HG02852 (cell line): ENCODE data around the gene AFF1.

Experiments used
- ATAC-seq: cut with Tn5 transposase; IDR thresholded peaks from one replicate; pipeline ENCODE4 v1.9.1; 2021; ENCODE audit warnings: mild to moderate bottlenecking, moderate library complexity; ENCODE audit not compliant: unreplicated experiment

Gene AFF1

DNA sequence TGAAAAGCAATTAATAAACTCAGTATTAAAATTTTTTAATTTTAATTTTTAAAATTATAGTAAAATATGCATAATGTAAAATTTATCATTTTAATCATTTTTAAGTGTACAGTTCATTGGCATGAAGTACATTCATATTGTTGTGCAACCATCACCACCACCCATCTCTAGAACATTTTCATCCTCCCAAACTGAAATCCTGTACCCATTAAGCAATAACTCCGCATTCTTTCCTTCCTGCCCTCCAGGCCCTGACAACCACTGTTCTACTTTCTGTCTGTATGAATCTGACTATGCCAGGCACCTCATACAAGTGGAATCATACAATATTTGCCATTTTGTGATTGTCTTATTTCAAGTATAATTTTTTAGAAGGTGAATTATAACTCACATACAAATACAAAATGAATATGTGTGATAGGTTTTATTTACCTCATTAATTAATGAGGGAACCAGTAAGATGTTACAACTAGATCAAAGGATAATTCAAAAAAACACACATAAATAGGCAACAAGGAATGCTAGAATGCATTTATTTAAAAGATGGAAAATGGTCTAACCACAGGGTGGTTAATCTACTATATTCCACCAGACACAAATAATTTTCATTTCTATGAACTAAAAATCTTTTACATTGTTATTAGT, 13.1 kb upstream of the AFF1 start:
- no peak for ATAC-seq

DNA sequence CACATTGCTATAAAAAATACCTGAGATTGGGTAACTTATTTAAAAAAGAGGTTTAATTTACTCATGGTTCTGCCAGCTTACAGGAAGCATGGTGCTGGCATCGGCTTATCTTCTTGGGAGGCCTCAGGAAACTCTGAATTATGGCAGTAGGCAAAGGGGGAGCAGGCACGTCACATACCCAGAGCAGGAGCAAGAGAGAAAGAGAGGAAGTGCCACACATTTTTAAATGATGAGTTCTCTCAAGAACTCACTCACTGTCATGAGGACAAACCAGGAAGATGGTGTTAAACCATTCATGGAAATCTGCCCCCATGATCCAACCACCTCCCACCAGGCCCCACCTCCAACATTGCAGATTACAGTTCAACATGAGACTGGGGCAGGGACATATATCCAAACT, 10.0 kb upstream of the AFF1 start:
- ATAC-seq, result no peak

DNA sequence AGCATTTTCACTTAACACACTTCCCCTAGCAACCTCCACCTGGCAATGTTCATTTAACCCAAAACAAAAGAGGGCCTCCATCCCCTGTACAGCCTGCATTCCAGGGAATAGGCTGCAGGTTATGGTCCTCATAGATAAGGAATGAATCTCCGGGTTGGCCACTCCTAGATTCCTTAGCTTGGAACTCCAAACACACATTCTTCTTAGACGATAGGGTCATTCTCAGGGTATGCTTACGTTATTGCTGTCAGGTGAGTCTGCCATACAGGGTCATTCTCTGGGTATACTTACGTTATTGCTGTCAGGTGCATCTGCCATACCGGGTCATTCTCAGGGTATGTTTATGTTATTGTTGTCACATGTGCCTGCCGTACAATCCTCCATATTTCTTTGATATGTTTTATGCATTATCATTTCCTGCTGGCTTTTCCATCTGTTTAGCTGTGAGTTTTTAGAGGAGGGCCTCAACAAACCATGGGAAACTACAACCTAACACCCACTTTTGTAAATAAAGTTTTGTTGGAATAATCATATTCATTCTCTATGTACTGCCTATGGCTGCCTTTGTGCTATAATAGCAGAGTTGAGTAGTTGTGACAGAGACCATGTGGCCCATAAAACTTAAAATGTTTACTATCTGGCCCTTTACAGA, 8.2 kb upstream of the AFF1 start:
- no peak for ATAC-seq

DNA sequence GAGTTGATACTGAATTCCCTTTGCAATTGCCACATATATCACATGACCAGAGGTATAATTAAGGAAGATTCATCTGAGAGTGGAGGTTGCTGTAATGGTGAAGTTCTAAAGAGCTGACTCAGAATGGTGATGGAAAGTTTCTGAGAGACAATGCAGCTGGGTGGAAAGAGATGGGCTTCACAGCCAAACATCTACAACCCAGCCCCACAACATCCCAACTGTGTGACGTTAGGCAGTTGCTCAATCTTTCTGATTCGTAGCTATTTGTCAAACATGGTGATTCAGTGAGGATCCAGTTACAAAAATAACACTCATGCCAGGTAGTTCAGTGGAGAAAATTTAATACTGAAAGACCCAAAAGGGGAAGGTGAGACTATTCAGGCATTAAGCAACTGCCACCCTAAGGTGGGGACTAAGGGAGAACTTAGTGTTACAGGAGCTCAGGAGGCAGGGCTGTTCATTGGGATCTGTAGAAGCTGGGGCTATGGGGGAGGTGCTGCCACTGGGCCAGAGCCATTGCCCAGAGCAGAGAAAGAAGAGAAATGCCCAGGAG, 6.9 kb upstream of the AFF1 start:
- ATAC-seq, result no peak

DNA sequence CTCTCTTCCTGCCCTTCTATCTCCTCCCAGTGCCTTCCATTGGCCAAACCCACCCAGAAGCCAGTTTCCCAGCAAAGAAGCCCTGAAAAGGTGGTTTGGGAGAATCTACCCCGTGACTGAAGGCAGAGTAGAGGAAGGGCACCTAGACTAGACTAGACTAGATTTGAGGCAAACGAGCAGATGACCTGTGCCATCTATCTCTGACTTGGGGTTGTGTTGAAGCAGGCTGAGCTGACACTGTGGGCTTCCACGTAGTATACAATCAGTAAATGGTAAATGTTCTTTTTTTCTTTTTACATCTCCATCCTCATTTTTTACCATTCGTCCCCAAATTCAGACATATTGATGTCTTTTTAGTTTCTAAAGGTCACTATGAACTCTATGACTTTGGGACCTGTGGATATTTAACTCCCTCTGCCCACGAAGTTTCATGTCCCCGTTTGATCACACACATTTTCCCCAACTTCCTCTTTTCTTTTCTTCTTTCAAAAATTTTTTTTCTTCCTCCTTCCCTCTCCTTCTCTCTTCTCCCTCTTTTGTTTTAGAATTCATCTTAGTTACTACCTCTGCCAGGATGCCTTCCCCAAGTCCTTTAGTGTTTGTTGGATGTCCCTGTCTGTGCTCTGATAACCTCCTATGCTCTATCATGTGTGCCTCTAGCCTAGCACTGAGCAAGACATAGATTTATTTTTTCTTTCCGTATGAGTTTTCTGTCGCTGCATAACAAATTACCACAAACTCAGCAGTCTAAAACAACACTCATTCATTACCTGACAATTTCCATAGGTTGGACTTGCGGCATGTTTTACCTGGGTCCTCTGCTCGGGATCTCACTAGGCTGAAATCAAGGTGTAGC, 6.2 kb upstream of the AFF1 start:
- no peak for ATAC-seq

DNA sequence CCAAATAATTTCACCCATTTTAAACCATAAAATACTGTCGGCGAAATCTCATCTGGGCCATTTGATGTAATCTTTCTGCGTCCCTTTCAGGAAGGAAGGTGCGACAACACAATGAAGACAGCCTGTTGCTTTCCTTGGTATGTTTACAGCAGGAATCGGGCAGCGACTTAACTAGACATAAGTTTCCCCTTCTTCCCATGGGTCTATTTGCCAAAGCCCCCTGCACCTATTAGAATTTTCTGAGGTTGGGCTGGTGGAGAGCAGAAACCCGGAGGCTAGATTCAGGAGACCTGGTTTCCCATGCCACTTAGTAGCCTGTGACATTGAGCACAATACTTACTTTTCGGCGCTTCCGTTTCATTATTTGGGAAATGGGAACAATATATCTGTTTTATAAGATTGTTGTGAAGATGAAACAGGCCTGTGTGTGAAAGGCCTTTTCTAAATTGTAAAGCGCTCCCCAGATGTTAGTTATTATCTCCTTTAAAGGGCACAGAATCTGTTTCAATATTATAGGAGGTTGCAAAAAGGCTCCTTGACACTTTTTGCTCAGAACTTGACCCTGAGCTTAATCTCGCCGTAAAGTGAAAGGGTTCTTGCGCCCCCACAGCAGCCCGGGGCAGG, 552 bp upstream of the AFF1 start:
- no peak for ATAC-seq

DNA sequence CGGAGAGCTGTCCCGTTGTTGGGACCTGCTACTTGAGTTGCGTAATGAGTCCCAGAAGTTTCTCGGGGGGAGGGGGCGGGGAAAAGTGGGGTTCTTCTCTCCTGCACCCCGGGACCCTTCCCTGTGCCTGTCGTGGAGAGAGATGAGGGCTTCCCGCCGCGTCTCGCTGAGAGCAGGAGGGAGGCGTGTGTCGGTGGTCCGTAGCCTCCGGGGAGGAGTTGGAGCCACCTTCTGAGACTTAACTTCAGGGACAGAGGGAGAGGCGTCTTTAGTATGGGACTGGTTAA, 698 bp downstream of the AFF1 start:
- ATAC-seq, result no peak

DNA sequence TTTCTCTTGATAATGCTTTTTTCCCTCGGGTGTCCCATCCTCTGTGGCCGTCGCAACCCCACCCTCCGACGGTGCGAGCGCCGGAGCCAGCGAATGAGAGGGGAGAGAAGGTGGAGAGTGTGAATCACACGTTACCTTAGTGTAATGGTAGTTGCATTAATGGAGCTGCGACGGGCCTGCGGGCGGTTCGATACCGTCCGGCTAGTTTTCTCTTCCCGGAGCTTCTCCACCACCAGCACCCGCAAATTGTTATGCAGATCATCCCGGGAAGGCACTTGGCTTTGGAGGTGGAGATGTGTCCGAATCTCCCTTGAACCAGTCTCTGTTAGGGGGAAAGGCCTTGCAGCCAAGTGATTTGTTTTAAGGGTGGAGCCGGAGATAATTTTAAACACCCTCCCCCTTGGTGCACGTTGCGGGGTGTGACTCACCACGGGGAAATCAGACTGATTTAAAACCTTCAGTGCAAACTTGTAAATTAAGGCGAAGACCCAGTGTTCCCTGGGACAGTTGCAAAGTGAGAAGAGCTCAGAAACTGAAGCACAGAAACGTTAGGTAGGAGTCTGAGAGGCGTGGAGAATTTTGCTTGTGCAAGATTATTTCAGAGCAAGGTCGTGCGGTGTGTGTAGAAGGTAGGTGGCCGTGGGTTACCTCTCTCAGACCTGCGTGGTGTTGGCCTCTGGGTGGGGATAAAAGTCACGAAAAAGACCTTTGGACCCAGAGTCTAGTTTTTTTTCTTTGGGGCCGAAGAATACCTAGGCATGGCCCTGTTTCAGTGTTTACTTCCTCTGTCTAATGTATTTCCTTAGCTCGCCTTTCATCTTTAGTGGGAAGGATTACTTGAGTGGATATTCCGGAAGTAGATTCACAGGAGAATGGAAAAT, 1.3 kb downstream of the AFF1 start:
- ATAC-seq, result peak; percentile 32

DNA sequence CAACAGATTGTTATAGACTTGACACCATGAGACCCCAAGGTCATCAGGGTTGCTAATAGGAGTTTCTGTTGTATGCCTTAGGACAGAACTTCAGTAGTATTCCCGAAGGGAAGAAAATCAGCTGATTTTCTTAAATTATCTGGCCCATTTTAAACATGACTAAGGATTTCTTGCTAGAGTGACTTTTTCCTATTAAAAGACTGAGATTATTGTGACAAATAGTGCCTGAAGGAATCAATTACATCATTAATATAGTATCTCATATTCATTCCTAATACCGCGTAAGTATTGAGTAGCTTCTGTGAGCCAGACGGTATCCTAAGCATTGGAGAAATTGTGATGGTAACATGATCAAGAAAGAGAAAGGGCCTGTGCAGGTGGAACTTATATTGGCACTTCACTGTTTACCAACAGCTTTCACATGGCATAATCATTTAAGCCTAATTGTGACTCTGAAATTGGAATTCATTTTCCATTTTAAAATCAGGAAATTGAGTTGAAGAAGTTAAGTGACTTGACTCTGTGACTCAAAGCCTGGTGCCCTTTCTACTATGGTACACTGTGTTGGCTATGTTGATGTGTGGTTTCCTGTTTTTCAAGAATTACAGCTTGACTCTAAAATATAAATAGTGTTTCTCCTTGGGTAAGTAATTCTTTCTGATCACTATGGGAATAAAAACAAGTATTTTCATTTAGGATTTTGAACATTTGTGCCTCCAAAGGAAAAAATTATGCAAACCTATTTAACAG, 4.1 kb downstream of the AFF1 start:
- no peak for ATAC-seq

DNA sequence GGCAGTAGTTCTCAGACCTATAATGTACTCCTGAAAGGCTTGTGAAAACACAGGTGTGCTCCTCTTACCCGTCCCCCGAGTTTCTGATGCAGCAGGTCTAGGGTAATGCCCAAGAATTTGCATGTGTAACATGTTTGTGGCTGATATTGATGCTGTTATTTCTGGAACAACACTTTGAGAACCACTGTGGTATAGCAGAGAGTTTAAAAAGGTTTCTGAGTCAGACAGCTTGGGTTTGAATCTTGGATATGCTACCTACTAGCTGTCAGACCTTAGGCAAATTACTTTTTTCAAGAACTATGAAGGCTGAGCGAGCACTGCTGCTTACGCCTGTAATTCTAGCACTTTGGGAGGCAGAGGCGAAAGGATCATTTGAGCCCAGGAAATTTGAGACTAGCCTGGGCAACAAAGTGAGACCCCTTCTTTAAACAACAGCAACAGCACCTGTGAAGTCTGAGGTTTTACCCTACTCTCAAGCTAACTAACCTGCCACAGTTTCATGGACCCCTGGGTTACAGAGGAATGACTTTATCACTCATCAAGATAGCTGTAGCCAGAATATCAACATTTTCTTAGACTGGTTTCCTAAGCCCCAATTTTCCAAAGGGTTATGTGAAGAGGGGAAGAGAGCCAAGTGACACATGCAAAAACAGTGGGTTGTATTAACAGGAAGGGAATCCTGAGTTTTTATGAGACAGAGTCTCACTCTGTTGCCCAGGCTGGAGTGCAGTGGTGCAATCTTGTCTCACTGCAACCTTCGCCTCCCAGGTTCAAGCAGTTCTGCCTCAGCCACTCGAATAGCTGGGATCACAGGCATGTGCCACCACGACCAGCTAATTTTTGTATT, 5.1 kb downstream of the AFF1 start:
- peak; percentile 54 for ATAC-seq

DNA sequence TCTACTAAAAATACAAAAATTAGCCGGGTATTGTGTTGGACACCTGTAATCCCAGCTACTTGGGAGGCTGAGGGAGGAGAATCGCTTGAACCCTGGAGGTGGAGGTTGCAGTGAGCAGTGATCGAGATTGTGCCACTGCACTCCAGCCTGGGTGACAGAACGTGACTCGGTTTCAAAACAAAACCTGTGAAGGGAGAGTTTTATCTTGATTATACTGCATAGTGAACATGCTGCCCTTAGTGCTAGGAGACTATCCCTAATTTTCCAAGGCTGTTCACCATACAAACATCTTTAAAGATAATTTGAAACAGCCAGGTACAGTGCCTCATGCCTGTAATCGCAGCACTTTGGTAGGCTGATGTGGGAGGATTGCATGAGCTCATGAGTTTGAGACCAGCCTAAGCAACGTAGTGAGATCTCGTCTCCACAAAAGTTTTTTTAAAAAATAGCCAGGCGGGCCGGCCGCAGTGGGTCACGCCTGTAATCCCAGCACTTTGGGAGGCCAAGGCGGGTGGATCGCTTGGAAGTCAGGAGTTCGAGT, 6.2 kb downstream of the AFF1 start:
- ATAC-seq, result no peak

DNA sequence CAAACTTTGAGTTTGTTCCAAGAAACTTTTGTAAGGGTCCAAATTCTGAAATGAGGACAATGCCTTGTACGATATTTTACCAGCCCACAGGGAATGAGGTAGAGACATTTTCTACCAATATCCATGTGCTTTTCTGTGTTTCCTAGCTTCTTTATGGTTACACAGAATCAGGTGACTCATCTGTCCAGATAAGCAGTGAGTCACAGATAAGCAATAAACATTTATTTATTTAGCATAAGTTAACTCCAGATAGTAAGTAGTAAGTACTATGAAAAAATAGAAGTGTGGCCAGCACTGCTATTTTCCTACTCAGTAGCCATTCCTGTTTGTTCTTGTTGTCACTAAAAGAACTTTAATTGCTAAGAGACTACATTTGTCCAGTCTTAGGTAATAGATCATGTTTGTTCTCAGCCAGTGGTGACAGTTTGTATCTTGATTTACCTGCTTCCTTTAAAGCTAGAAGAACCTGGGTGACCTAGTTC, 7.4 kb downstream of the AFF1 start:
- ATAC-seq, result no peak

DNA sequence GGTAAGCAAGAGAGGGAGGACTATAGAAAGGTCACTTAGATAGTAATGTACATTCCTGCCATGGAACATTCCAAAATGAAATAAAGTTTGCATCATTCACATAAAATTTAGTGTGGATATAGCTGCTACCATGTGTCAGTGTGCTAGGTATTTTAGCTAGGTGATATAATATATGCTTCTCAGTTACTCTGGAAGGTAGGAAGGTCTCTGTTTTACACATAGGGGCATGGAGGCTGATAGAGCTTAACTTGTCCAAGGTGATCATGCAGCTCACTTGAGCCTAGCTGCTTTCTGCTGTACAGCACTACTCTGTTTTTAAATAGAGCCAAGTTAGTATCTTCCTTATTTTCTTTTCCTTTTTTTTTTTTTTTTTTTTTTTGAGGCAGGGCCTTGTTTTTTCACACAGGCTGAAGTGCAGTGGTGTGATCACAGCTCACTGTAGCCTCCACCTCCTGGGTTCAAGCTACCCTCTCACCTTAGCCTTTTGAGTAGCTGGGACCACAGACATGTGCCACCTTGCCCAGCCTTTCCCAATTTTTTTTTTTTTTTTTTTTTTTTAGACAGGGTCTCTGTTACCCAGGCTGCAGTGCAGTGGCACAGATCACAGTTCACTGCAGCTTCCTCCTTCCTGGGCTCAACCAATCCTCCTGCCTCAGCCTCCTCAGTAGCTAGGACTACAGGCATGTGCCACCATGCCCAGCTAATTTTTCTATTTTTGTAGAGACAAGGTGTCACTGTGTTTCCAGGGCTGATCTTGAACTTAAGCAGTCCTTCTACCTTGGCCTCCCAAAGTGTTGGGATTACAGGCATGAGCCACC, 10.4 kb downstream of the AFF1 start:
- no peak for ATAC-seq

DNA sequence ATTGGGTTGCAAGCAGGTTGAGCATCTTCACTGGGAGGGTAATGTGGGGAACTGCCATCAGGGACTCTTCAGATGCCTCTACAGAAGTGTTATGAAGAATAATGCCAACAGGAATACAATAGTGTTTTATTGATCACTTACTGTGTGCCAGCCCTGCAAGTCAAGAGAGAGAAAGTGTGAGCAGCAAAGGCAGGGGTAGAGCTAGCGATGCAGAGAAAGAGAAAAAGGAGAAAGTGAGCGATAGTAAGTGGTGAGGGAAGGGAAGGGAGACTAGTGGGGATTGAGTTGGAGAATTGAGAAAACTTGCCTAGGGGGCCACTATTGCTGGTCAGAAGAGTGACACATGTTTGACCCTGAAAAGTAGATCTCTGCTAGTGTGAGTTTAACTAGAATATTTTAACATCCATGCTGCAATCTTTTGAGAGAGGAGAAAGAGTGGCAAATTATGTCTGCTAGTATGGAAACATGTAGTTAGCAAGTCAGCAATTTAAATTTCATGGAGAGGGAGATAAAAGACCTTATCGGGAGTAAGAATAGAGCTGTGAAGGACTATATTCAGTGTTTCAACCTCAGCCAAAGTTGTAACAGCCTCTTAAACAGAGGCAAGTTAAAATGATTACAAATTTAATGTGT, 12.2 kb downstream of the AFF1 start:
- no peak for ATAC-seq

DNA sequence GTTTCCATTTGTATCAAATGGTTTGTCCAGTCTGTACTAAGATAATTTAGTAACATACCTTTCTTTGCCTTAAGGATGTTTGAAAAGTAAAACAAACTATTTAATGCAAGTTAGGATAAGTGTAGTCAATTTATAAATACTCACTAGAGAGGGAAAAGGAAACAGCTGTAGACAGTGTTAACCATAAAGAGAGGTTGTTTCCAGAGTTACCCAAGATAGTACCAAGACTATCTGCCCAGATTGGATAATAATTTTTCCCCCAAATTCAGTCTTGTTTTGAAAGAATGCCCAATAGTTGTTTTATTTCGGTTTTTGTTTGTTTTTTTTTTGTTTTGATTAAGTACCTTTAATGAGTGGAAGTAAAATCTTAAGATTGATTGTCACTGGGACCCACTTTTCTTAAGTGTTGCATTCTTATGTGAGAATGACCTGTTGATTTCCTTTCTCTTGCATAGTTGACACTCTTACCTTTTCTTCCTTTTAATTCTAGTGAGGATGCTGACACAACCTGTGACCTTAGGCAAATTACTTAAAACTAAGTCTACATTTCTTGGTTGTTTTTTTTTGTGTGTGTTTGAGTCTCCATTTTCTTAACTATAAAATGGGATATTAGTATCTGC, 12.8 kb downstream of the AFF1 start:
- peak; percentile 37 for ATAC-seq

DNA sequence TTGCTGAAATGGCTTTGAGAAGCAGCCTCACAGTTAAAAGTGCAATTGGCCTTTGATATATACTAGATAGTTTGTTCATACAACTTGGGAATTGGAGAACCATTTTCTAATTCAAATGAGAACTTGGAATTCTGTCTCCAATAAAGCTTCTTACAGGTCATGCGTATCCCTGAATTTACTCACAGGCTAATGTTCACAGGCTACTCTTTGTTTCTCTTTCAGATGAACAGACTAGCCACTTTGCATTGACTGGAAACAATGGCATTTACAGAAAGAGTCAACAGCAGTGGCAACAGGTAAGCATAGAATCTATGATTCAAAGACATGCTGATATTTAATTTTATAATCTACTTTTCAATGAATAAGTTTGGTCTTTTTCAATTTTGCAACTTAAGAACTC, 13.5 kb downstream of the AFF1 start:
- peak; percentile 47 for ATAC-seq
